ENCODE data around the gene PDK3.

DNA sequence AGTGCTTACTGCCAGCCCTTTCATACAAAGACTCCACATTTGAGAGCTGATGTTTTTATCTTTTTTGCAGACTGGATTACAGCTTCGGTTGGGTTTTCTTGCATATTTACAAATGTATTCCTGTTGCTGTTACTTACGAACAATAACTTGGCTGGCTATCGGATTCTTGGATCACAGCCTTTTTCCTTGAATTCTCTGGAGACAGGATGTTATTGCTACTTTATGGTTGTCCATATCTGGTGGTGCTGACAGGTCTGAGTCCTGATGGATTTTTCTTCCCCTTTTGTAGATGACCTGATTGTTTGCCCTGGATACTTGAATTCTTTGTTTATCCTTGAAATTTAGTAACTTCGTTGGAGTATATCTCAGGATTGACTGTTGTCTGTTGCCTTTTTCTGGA lies 77.7 kb downstream of the PDK3 start:
- TF ChIP-seq, protein P1, sequence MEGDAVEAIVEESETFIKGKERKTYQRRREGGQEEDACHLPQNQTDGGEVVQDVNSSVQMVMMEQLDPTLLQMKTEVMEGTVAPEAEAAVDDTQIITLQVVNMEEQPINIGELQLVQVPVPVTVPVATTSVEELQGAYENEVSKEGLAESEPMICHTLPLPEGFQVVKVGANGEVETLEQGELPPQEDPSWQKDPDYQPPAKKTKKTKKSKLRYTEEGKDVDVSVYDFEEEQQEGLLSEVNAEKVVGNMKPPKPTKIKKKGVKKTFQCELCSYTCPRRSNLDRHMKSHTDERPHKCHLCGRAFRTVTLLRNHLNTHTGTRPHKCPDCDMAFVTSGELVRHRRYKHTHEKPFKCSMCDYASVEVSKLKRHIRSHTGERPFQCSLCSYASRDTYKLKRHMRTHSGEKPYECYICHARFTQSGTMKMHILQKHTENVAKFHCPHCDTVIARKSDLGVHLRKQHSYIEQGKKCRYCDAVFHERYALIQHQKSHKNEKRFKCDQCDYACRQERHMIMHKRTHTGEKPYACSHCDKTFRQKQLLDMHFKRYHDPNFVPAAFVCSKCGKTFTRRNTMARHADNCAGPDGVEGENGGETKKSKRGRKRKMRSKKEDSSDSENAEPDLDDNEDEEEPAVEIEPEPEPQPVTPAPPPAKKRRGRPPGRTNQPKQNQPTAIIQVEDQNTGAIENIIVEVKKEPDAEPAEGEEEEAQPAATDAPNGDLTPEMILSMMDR (IDR thresholded peaks at IDR 0.05), result no peak
- no peak for TF ChIP-seq POLR2A (IDR thresholded peaks at IDR 0.05)
